ENCODE results near the gene C1orf185. TPM values are rescaled to one million over a fixed set of nuclear protein-coding genes. Genes with fewer than 3 reads are reported as not detected.
A peak's percentile ranks its signal among the peaks of the same experiment; 100 is the strongest.

The C1orf185 gene
- polyA plus RNA-seq, 1 of the 3 experiments (the other 2 are of a cell fraction), result not detected

GRCh38 chr1:51192213-51192843 is 90.3 kb downstream of the C1orf185 start:
- POLR2A ChIA-PET, result no interaction called here
- WGBS (ENCODE audit: low lambda C conversion rate), result 52% methylated on average over 3 of the region's 3 CpGs
- no peaks in the 10 kb centered on the region for H3F3A ChIP-seq (replicated peaks; ENCODE audit: insufficient read depth)
- no peaks in the 10 kb centered on the region for H3K79me2 ChIP-seq (ENCODE audit: insufficient read depth)
- H3K36me3 ChIP-seq (replicated peaks in 1 of 2; ENCODE audit: control insufficient read depth in 1 of 2, insufficient read depth in 2 of 2, low read length in 1 of 2), result no peaks in the 10 kb centered on the region
- no peaks in the 10 kb centered on the region for H4K20me1 ChIP-seq (ENCODE audit: insufficient read depth)
- CTCF ChIA-PET, result interaction anchor here (0.6 to 7.4 kb wide), 46 partner anchors 8 to 970 kb away, joined by 3 to 109 read pairs (median 4); partner anchors contain the start of gene CDKN2C
- H3K27me3 ChIP-seq (ENCODE audit: insufficient read depth), result no peaks in the 10 kb centered on the region
- H3K27ac ChIP-seq (ENCODE audit: low read depth in 2 of 2, low read length in 1 of 2), result no peak overlapping the region
- peak; percentile 41 for DNase-seq
- no peaks in the 10 kb centered on the region for H3K9me2 ChIP-seq
- H3K4me1 ChIP-seq (ENCODE audit: control insufficient read depth in 1 of 2, insufficient read depth in 2 of 2, low read depth in 1 of 2, low read length in 1 of 2), result no peaks in the 10 kb centered on the region
- H3K9me3 ChIP-seq, result no peaks in the 10 kb centered on the region
- H3K4me3 ChIP-seq (ENCODE audit: low read depth in 2 of 2, low read length in 1 of 2), result no peak overlapping the region; a peak in 1 of 4 replicates
- TF ChIP-seq FOSL2 (IDR thresholded peaks at IDR 0.05; ENCODE audit: borderline replicate concordance, low read depth), result no peak
- TF ChIP-seq MAX (IDR thresholded peaks at IDR 0.05; ENCODE audit: low read depth), result no peak
- no peak for TF ChIP-seq IRF3 (IDR thresholded peaks at IDR 0.05; ENCODE audit: low read depth, low read length)
- TF ChIP-seq SMC3 (IDR thresholded peaks at IDR 0.05; ENCODE audit: low read depth, low read length), result peak; percentile 51
- TF ChIP-seq TEAD4 (IDR thresholded peaks at IDR 0.05; ENCODE audit: borderline replicate concordance, insufficient read depth), result 0 out of 2 replicates have a peak, but pooled peaks have one; percentile 12
- peak; percentile 82 for TF ChIP-seq CTCF (IDR thresholded peaks at IDR 0.05)
- TF ChIP-seq, protein P1, sequence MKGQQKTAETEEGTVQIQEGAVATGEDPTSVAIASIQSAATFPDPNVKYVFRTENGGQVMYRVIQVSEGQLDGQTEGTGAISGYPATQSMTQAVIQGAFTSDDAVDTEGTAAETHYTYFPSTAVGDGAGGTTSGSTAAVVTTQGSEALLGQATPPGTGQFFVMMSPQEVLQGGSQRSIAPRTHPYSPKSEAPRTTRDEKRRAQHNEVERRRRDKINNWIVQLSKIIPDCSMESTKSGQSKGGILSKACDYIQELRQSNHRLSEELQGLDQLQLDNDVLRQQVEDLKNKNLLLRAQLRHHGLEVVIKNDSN (IDR thresholded peaks at IDR 0.05; ENCODE audit: borderline replicate concordance, low read depth), result no peak
- TF ChIP-seq RAD21 (IDR thresholded peaks at IDR 0.05; ENCODE audit: low read length), result peak; percentile 65
- H3K9ac ChIP-seq, result no peak overlapping the region
- no peak overlapping the region for H2AFZ ChIP-seq (ENCODE audit: low read depth)
- H3K4me2 ChIP-seq, result no peak overlapping the region

GRCh38 chr1:51193564-51193963 is 91.5 kb downstream of the C1orf185 start:
- no peak for DNase-seq
- H3K27me3 ChIP-seq (ENCODE audit: insufficient read depth), result no peaks in the 10 kb centered on the region
- H3K36me3 ChIP-seq (replicated peaks in 1 of 2; ENCODE audit: control insufficient read depth in 1 of 2, insufficient read depth in 2 of 2, low read length in 1 of 2), result no peaks in the 10 kb centered on the region
- H3K9me2 ChIP-seq, result no peaks in the 10 kb centered on the region
- no peaks in the 10 kb centered on the region for H3K4me1 ChIP-seq (ENCODE audit: control insufficient read depth in 1 of 2, insufficient read depth in 2 of 2, low read depth in 1 of 2, low read length in 1 of 2)
- H3F3A ChIP-seq (replicated peaks; ENCODE audit: insufficient read depth), result no peaks in the 10 kb centered on the region
- H3K4me3 ChIP-seq (ENCODE audit: low read depth in 2 of 2, low read length in 1 of 2), result no peak overlapping the region
- no peaks in the 10 kb centered on the region for H4K20me1 ChIP-seq (ENCODE audit: insufficient read depth)
- H2AFZ ChIP-seq (ENCODE audit: low read depth), result no peak overlapping the region; the same call in 1 of the 2 replicates
- ChIA-PET POLR2A (no interaction called here), CTCF (interaction anchor here (0.6 to 7.4 kb wide), 15 partner anchors 8 to 443 kb away, joined by 3 to 75 read pairs (median 4); no protein-coding TSS in a partner anchor)
- no peak overlapping the region for H3K9ac ChIP-seq
- TF ChIP-seq, protein P2, sequence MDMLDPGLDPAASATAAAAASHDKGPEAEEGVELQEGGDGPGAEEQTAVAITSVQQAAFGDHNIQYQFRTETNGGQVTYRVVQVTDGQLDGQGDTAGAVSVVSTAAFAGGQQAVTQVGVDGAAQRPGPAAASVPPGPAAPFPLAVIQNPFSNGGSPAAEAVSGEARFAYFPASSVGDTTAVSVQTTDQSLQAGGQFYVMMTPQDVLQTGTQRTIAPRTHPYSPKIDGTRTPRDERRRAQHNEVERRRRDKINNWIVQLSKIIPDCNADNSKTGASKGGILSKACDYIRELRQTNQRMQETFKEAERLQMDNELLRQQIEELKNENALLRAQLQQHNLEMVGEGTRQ (IDR thresholded peaks at IDR 0.05; ENCODE audit: borderline replicate concordance, low read depth, low read length), result no peak
- no peak for TF ChIP-seq NFIC (IDR thresholded peaks at IDR 0.05; ENCODE audit: borderline replicate concordance)
- TF ChIP-seq RFX5 (IDR thresholded peaks at IDR 0.05; ENCODE audit: low read length), result no peak
- TF ChIP-seq, protein P3, sequence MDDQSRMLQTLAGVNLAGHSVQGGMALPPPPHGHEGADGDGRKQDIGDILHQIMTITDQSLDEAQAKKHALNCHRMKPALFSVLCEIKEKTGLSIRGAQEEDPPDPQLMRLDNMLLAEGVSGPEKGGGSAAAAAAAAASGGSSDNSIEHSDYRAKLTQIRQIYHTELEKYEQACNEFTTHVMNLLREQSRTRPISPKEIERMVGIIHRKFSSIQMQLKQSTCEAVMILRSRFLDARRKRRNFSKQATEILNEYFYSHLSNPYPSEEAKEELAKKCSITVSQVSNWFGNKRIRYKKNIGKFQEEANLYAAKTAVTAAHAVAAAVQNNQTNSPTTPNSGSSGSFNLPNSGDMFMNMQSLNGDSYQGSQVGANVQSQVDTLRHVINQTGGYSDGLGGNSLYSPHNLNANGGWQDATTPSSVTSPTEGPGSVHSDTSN (IDR thresholded peaks at IDR 0.05), result no peak
- H3K27ac ChIP-seq (ENCODE audit: low read depth in 2 of 2, low read length in 1 of 2), result no peak overlapping the region
- H3K4me2 ChIP-seq, result no peak overlapping the region
- no peaks in the 10 kb centered on the region for H3K9me3 ChIP-seq
- no peaks in the 10 kb centered on the region for H3K79me2 ChIP-seq (ENCODE audit: insufficient read depth)
